Germinal center (tissue), 1 donor: ENCODE measurements around the gene CHKB.
"Not testable (repeated sequence)": the region's sequence is repeated elsewhere in the genome, so short reads cannot be mapped to it uniquely, and the experiment has no call there.

ENCODE experiments used
- DNase-seq: peaks from one replicate; pipeline ENCODE4 v3.0.0; 2012; ENCODE audit warnings: mixed read lengths, low spot score

Gene CHKB

GRCh38 chr22:50612528-50613221, 30.0 kb upstream of the CHKB start:
- DNase-seq, result peak; percentile 82

- no peak for DNase-seq
Observed at GRCh38 chr22:50612168-50612527, 29.5 kb upstream of the CHKB start.

- no peak for DNase-seq
Observed at GRCh38 chr22:50611341-50612060, 28.9 kb upstream of the CHKB start.

- DNase-seq, result no peak
Observed at GRCh38 chr22:50610581-50610980, 27.9 kb upstream of the CHKB start.

- no peak for DNase-seq
Observed at GRCh38 chr22:50610041-50610451, 27.4 kb upstream of the CHKB start.

- no peak for DNase-seq
Observed at GRCh38 chr22:50609599-50609998, 26.9 kb upstream of the CHKB start.

- DNase-seq, result no peak
Observed at GRCh38 chr22:50608996-50609395, 26.3 kb upstream of the CHKB start.

GRCh38 chr22:50608058-50608840, 25.6 kb upstream of the CHKB start:
- DNase-seq, result not testable (repeated sequence)

- no peak for DNase-seq
Observed at GRCh38 chr22:50607659-50608020, 25.0 kb upstream of the CHKB start.

- DNase-seq, result no peak
Observed at GRCh38 chr22:50606946-50607658, 24.5 kb upstream of the CHKB start.

GRCh38 chr22:50606165-50606945, 23.7 kb upstream of the CHKB start:
- DNase-seq, result no peak

- no peak for DNase-seq
Observed at GRCh38 chr22:50605613-50606074, 23.0 kb upstream of the CHKB start.

- no peak for DNase-seq
Observed at GRCh38 chr22:50605002-50605612, 22.5 kb upstream of the CHKB start.

- no peak for DNase-seq
Observed at GRCh38 chr22:50604256-50605001, 21.8 kb upstream of the CHKB start.

GRCh38 chr22:50603511-50604255, 21.0 kb upstream of the CHKB start:
- DNase-seq, result no peak

- no peak for DNase-seq
Observed at GRCh38 chr22:50602338-50602700, 19.7 kb upstream of the CHKB start.

- DNase-seq, result no peak
Observed at GRCh38 chr22:50601669-50602337, 19.2 kb upstream of the CHKB start.

- DNase-seq, result no peak
Observed at GRCh38 chr22:50600967-50601668, 18.5 kb upstream of the CHKB start.
